DOHH2 (cell line): ENCODE results near the gene ARID1B.

Source experiments
- H3F3A ChIP-seq: fragments of 200-600 bp; sonication (generic), shearing (Covaris generic); 2 replicates; pipeline ENCODE4 v1.6.0; 2016; ENCODE audit warnings: antibody characterized with exemption, mild to moderate bottlenecking; ENCODE audit not compliant: control insufficient read depth, insufficient read depth
- H3K27ac ChIP-seq: fragments of 200-600 bp; sonication (generic); 2 replicates; pipeline ENCODE4 v1.5.1; 2014; ENCODE audit warnings: low read depth, mild to moderate bottlenecking, low read length, moderate library complexity
- H3K27me3 ChIP-seq: fragments of 200-600 bp; sonication (generic); 2 replicates; pipeline ENCODE4 v1.6.1; 2014; ENCODE audit warnings: mild to moderate bottlenecking, low read length, mixed read lengths; ENCODE audit not compliant: control insufficient read depth
- H3K36me3 ChIP-seq: fragments of 200-600 bp; sonication (generic); 2 replicates; pipeline ENCODE4 v1.6.1; 2014; ENCODE audit warnings: mild to moderate bottlenecking, low read length, moderate library complexity, mixed read lengths; ENCODE audit not compliant: control insufficient read depth
- H3K4me1 ChIP-seq: fragments of 200-600 bp; sonication (generic); 2 replicates; pipeline ENCODE4 v1.6.1; 2014; ENCODE audit warnings: mild to moderate bottlenecking, low read length, mixed read lengths; ENCODE audit not compliant: control insufficient read depth
- H3K4me2 ChIP-seq: fragments of 200-600 bp; sonication (generic); 2 replicates; pipeline ENCODE4 v1.6.0; 2014; ENCODE audit warnings: mild to moderate bottlenecking, low read length, moderate library complexity
- H3K4me3 ChIP-seq: fragments of 200-600 bp; sonication (generic); 2 replicates; pipeline ENCODE4 v1.5.1; 2014; ENCODE audit warnings: mild to moderate bottlenecking, low read length, mixed read lengths
- H3K79me2 ChIP-seq: fragments of 200-600 bp; sonication (generic); 2 replicates; pipeline ENCODE4 v1.6.1; 2014; ENCODE audit warnings: mild to moderate bottlenecking, low read length, mixed read lengths; ENCODE audit not compliant: control insufficient read depth
- H3K9me2 ChIP-seq: fragments of 200-600 bp; sonication (generic); replicated peaks from 2 replicates; pipeline ENCODE4 v1.6.1; 2014; ENCODE audit warnings: mild to moderate bottlenecking, low read length, mixed read lengths; ENCODE audit not compliant: control insufficient read depth
- H3K9me3 ChIP-seq: fragments of 200-600 bp; sonication (generic); 2 replicates; pipeline ENCODE4 v1.6.1; 2014; ENCODE audit warnings: antibody characterized with exemption, low read length, mixed read lengths; ENCODE audit not compliant: control insufficient read depth, insufficient read depth
- H4K20me1 ChIP-seq: fragments of 200-600 bp; sonication (generic); 2 replicates; pipeline ENCODE4 v1.6.0; 2014; ENCODE audit warnings: low read depth, mild to moderate bottlenecking, antibody characterized with exemption, low read length, moderate library complexity; ENCODE audit not compliant: control insufficient read depth, insufficient read depth
- EZH2phosphoT487 ChIP-seq: fragments of 200-600 bp; sonication (generic); IDR thresholded peaks from 2 replicates; pipeline ENCODE4 v1.6.1; 2017; ENCODE audit warnings: borderline replicate concordance, mild to moderate bottlenecking, antibody characterized with exemption, low read length, moderate library complexity, mixed read lengths
- TF ChIP-seq, protein P1 (sequence below): fragments of 200-600 bp; sonication (generic); IDR thresholded peaks from one replicate; pipeline ENCODE4 v1.5.1; 2014; ENCODE audit warnings: antibody characterized with exemption, mild to moderate bottlenecking, low read depth, low read length; ENCODE audit not compliant: poor library complexity, severe bottlenecking

The ARID1B gene

GRCh38 chr6:157091243-157091642 is 314.1 kb downstream of the ARID1B start:
- H3F3A ChIP-seq: no peaks in the 10 kb centered on the region
- H3K79me2 ChIP-seq: peaks cover 3% of the 10 kb centered on the region; the same call in 1 of the 2 replicates
- H3K36me3 ChIP-seq: peaks cover 43% of the 10 kb centered on the region
- no peak overlapping the region for H3K4me2 ChIP-seq
- H3K4me1 ChIP-seq: no peaks in the 10 kb centered on the region
- TF ChIP-seq EZH2phosphoT487: no peak
- TF ChIP-seq, protein P1, sequence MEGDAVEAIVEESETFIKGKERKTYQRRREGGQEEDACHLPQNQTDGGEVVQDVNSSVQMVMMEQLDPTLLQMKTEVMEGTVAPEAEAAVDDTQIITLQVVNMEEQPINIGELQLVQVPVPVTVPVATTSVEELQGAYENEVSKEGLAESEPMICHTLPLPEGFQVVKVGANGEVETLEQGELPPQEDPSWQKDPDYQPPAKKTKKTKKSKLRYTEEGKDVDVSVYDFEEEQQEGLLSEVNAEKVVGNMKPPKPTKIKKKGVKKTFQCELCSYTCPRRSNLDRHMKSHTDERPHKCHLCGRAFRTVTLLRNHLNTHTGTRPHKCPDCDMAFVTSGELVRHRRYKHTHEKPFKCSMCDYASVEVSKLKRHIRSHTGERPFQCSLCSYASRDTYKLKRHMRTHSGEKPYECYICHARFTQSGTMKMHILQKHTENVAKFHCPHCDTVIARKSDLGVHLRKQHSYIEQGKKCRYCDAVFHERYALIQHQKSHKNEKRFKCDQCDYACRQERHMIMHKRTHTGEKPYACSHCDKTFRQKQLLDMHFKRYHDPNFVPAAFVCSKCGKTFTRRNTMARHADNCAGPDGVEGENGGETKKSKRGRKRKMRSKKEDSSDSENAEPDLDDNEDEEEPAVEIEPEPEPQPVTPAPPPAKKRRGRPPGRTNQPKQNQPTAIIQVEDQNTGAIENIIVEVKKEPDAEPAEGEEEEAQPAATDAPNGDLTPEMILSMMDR: no peak
- H3K27me3 ChIP-seq: no peaks in the 10 kb centered on the region
- H3K27ac ChIP-seq: no peak overlapping the region
- H3K4me3 ChIP-seq: no peak overlapping the region
- no peaks in the 10 kb centered on the region for H3K9me3 ChIP-seq
- H4K20me1 ChIP-seq: no peaks in the 10 kb centered on the region; the same call in 1 of the 2 replicates
- no peaks in the 10 kb centered on the region for H3K9me2 ChIP-seq

DNA sequence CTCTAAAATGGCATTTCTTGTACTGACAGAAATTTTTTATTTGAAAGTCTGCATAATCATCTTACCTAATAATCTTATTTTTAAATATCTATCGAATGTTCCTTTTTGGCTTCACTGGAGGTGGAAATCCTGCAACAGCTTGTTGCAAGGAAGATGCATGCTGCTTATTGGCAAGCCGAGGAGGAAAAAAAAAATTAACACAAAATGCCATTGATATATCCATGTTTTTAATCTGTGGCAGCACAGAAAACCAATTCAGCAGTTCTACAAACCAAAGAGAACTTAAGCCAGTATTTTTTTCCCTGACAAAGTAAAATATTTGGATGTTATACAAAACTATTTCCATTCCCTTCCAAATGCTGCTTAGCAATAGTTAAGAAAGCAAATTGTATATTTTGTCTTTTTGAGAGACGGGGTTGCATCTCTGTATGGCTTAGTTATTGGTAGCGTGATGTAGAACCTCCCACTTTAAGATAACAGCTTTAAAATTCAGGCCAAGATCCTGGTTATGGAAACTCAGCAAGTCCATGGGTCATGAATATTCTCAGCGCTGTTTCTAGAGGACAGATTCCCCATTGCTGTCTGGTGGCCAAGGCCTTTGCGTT is 314.8 kb downstream of the ARID1B start:
- Histone ChIP-seq H3K79me2 (peaks cover 3% of the 10 kb centered on the region; the same call in 1 of the 2 replicates), H3K4me2 (no peak overlapping the region), H3K36me3 (peaks cover 37% of the 10 kb centered on the region), H3K27me3 (no peaks in the 10 kb centered on the region), H4K20me1 (no peaks in the 10 kb centered on the region; the same call in 1 of the 2 replicates), H3K9me2 (no peaks in the 10 kb centered on the region), H3K4me3 (no peak overlapping the region), H3F3A (no peaks in the 10 kb centered on the region), H3K27ac (no peak overlapping the region), H3K4me1 (no peaks in the 10 kb centered on the region), H3K9me3 (no peaks in the 10 kb centered on the region)
- TF ChIP-seq, protein P1: no peak
- TF ChIP-seq EZH2phosphoT487: no peak

- peaks cover 44% of the 10 kb centered on the region for H3K36me3 ChIP-seq
- H3K4me1 ChIP-seq: no peaks in the 10 kb centered on the region
- no peaks in the 10 kb centered on the region for H3K9me2 ChIP-seq
- no peaks in the 10 kb centered on the region for H3K9me3 ChIP-seq
- H3F3A ChIP-seq: no peaks in the 10 kb centered on the region
- H4K20me1 ChIP-seq: no peaks in the 10 kb centered on the region; the same call in 1 of the 2 replicates
- peaks cover 3% of the 10 kb centered on the region; the same call in 1 of the 2 replicates for H3K79me2 ChIP-seq
- no peak overlapping the region for H3K4me3 ChIP-seq
- no peaks in the 10 kb centered on the region for H3K27me3 ChIP-seq
- H3K4me2 ChIP-seq: no peak overlapping the region
- no peak overlapping the region for H3K27ac ChIP-seq
- no peak for TF ChIP-seq EZH2phosphoT487
- TF ChIP-seq, protein P1: no peak
Measured at GRCh38 chr6:157092736-157093135, 315.6 kb downstream of the ARID1B start.
